ENCODE measurements around the gene CMTM4.

The CMTM4 gene

GRCh38 chr16:66677179-66677578, 19.4 kb downstream of the CMTM4 start:
- Histone ChIP-seq H3K27me3 (ENCODE audit: insufficient read depth, poor library complexity, severe bottlenecking) (no peaks in the 10 kb centered on the region), H3K4me3 (replicated peaks; ENCODE audit: insufficient read depth, low read length) (no peak overlapping the region), H3K27ac (replicated peaks) (no peak overlapping the region)
- no peak for DNase-seq (ENCODE audit: low read depth in 1 of 2, low spot score in 1 of 2)
- no peak for TF ChIP-seq POLR2AphosphoS5 (IDR thresholded peaks at IDR 0.05; ENCODE audit: low read depth)
- no peak for TF ChIP-seq GABPA (IDR thresholded peaks at IDR 0.05; ENCODE audit: low read depth)
- no peak for TF ChIP-seq CTCF (IDR thresholded peaks at IDR 0.05; ENCODE audit: insufficient read depth, low read length)
- TF ChIP-seq SPI1 (IDR thresholded peaks at IDR 0.05; ENCODE audit: borderline replicate concordance, low read depth), result no peak
- TF ChIP-seq, protein P1, sequence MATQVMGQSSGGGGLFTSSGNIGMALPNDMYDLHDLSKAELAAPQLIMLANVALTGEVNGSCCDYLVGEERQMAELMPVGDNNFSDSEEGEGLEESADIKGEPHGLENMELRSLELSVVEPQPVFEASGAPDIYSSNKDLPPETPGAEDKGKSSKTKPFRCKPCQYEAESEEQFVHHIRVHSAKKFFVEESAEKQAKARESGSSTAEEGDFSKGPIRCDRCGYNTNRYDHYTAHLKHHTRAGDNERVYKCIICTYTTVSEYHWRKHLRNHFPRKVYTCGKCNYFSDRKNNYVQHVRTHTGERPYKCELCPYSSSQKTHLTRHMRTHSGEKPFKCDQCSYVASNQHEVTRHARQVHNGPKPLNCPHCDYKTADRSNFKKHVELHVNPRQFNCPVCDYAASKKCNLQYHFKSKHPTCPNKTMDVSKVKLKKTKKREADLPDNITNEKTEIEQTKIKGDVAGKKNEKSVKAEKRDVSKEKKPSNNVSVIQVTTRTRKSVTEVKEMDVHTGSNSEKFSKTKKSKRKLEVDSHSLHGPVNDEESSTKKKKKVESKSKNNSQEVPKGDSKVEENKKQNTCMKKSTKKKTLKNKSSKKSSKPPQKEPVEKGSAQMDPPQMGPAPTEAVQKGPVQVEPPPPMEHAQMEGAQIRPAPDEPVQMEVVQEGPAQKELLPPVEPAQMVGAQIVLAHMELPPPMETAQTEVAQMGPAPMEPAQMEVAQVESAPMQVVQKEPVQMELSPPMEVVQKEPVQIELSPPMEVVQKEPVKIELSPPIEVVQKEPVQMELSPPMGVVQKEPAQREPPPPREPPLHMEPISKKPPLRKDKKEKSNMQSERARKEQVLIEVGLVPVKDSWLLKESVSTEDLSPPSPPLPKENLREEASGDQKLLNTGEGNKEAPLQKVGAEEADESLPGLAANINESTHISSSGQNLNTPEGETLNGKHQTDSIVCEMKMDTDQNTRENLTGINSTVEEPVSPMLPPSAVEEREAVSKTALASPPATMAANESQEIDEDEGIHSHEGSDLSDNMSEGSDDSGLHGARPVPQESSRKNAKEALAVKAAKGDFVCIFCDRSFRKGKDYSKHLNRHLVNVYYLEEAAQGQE (IDR thresholded peaks at IDR 0.05; ENCODE audit: insufficient replicate concordance, low read depth), result no peak

DNA sequence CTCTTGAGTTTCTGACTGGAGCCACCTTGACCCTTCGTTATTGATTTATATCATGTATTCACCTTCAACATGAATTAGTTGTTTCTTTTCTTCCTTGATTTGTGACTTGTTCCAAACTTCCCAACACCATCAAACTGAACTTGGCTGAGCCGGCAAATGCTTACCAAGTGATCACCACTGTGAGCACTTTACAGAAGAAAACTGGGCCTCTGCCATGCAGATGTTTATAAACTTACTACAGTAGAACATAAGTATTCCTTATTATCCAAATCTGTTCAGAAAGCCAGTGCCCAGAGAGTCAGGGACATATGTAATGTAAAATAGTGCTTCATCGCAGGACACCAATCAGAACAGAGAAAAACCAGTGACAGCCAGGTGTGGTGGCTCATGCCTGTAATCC, 19.9 kb downstream of the CMTM4 start:
- no peak for TF ChIP-seq SPI1 (IDR thresholded peaks at IDR 0.05; ENCODE audit: borderline replicate concordance, low read depth)
- no peak for TF ChIP-seq GABPA (IDR thresholded peaks at IDR 0.05; ENCODE audit: low read depth)
- TF ChIP-seq, protein P1 (IDR thresholded peaks at IDR 0.05; ENCODE audit: insufficient replicate concordance, low read depth), result no peak
- TF ChIP-seq CTCF (IDR thresholded peaks at IDR 0.05; ENCODE audit: insufficient read depth, low read length), result no peak
- TF ChIP-seq POLR2AphosphoS5 (IDR thresholded peaks at IDR 0.05; ENCODE audit: low read depth), result no peak
- no peaks in the 10 kb centered on the region for H3K27me3 ChIP-seq (ENCODE audit: insufficient read depth, poor library complexity, severe bottlenecking)
- no peak for DNase-seq (ENCODE audit: low read depth in 1 of 2, low spot score in 1 of 2)
- no peak overlapping the region for H3K27ac ChIP-seq (replicated peaks)
- H3K4me3 ChIP-seq (replicated peaks; ENCODE audit: insufficient read depth, low read length), result no peak overlapping the region

- H3K27ac ChIP-seq (replicated peaks), result no peak overlapping the region
- no peak for DNase-seq (ENCODE audit: low read depth in 1 of 2, low spot score in 1 of 2)
- no peak overlapping the region for H3K4me3 ChIP-seq (replicated peaks; ENCODE audit: insufficient read depth, low read length)
- no peaks in the 10 kb centered on the region for H3K27me3 ChIP-seq (ENCODE audit: insufficient read depth, poor library complexity, severe bottlenecking)
- TF ChIP-seq GABPA (IDR thresholded peaks at IDR 0.05; ENCODE audit: low read depth) (no peak), POLR2AphosphoS5 (IDR thresholded peaks at IDR 0.05; ENCODE audit: low read depth) (no peak), SPI1 (IDR thresholded peaks at IDR 0.05; ENCODE audit: borderline replicate concordance, low read depth) (no peak), CTCF (IDR thresholded peaks at IDR 0.05; ENCODE audit: insufficient read depth, low read length) (no peak)
- TF ChIP-seq, protein P1 (IDR thresholded peaks at IDR 0.05; ENCODE audit: insufficient replicate concordance, low read depth), result no peak
Observed at GRCh38 chr16:66673691-66674090, 22.9 kb downstream of the CMTM4 start.

Measured in HL-60 (cell line).